Activated naive CD4-positive, alpha-beta T cell treated with anti-CD3 and anti-CD28 coated beads, Interleukin-2, amount 50 U/mL, for 72 hours (primary cell): Measurements from ENCODE around the gene BCAR3. TPM values are rescaled to one million over a fixed set of nuclear protein-coding genes. Genes with fewer than 3 reads are reported as not detected.
"Not testable (repeated sequence)": the region's sequence is repeated elsewhere in the genome, so short reads cannot be mapped to it uniquely, and the experiment has no call there.

Source experiments
- ATAC-seq, 2 donors: fragments of 150-1000 bp; cut with Tn5 transposase; 2 replicates each; pipeline ENCODE4 v1.10.0; 2021; ENCODE audit warnings: mild to moderate bottlenecking in 2 of 2, moderate library complexity in 2 of 2
- DNase-seq, 2 donors: peaks; one replicate each; pipeline ENCODE4 v3.0.0; 2021 to 2022; ENCODE audit warnings: low spot score in 2 of 2
- H3K27ac Mint-ChIP-seq, 2 donors: one replicate each; pipeline ENCODE4 v1.8.0; 2022; ENCODE audit warnings: mild to moderate bottlenecking in 2 of 2, mixed read lengths in 2 of 2
- H3K36me3 Mint-ChIP-seq, 2 donors: one replicate each; pipeline ENCODE4 v1.8.0; 2022; ENCODE audit warnings: mixed read lengths in 2 of 2
- H3K9me3 Mint-ChIP-seq, 2 donors: one replicate each; pipeline ENCODE4 v1.8.0; 2022; ENCODE audit warnings: mixed read lengths in 2 of 2
- total RNA-seq, 2 donors: library from RNA; stranded (reverse); gene quantifications; one replicate each; pipeline ENCODE4 v1.2.3, GENCODE V29; 2022

The BCAR3 gene
- total RNA-seq, 2 donors from 2014 or later, result 0.25 to 0.72 TPM

GRCh38 chr1:93666613-93667384 lies 14.8 kb downstream of the BCAR3 start:
- H3K27ac Mint-ChIP-seq, result no peak overlapping the region
- no peak for ATAC-seq
- H3K9me3 Mint-ChIP-seq, result no peaks in the 10 kb centered on the region
- DNase-seq, result no peak
- H3K36me3 Mint-ChIP-seq, result no peaks in the 10 kb centered on the region

- no peaks in the 10 kb centered on the region for H3K36me3 Mint-ChIP-seq
- no peak overlapping the region for H3K27ac Mint-ChIP-seq
- DNase-seq (no peak), ATAC-seq (no peak)
- no peaks in the 10 kb centered on the region for H3K9me3 Mint-ChIP-seq
These were observed 16.6 kb downstream of the BCAR3 start for GRCh38 chr1:93665015-93665414.

DNA sequence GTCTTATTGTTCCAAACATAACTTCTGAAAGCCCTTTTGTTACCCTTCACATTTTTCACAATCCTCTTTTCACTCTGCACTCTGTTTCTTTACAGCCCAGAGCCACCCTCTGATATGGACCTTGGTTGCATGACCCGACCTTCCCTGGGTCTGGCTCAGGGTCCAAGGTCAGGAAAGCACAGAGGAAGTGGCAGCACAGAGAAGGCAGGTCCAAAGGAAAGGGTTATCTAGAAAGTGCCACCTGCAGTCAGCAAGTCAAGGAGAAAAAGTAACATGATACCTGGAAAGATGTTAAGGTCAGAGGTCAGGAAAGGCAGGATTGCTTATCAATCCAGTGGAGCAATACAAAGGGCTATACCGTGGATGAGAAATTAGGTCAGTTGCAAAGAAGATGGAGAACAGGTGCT lies 18.4 kb downstream of the BCAR3 start:
- ATAC-seq (no peak), DNase-seq (no peak)
- Mint-ChIP-seq H3K27ac (no peak overlapping the region), H3K36me3 (no peaks in the 10 kb centered on the region), H3K9me3 (no peaks in the 10 kb centered on the region)

DNA sequence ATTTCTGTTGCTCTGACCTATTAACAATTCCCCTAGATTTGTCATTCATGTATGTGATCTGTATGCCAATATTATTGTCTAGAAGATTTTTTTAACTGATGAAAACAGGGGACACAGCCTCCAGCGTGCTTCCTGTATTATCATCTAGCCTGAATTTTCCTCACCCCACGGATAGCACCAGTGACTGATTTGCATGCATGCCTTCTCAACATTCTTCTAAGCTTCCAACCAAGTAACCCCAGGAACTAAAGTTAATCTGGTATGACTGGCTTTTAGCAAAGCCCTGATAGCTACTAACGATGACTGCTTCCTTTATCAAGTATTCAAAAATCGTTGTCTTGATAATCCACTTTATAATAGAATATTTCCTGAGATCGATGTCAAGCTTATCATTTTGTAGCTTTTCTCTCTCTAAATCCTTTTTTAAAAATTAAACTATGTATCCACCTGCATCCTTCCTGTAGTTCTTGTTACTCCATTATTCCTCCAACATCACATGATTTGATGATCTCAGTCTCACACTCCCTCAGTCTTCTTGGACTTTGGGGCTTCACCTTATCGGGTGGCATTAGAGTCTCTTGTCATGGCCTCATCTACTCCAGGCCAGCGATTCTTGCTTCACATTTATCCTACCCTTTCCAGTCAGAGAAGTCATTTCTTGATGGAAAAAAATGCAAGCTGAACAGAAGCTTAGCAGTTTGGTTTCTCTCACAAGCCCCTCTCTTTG lies 19.0 kb downstream of the BCAR3 start:
- no peaks in the 10 kb centered on the region for H3K36me3 Mint-ChIP-seq
- ATAC-seq, result no peak
- no peak overlapping the region for H3K27ac Mint-ChIP-seq
- H3K9me3 Mint-ChIP-seq, result no peaks in the 10 kb centered on the region
- DNase-seq, result no peak

GRCh38 chr1:93661829-93662474 lies 19.7 kb downstream of the BCAR3 start:
- Mint-ChIP-seq H3K9me3 (no peaks in the 10 kb centered on the region), H3K27ac (no peak overlapping the region)

DNA sequence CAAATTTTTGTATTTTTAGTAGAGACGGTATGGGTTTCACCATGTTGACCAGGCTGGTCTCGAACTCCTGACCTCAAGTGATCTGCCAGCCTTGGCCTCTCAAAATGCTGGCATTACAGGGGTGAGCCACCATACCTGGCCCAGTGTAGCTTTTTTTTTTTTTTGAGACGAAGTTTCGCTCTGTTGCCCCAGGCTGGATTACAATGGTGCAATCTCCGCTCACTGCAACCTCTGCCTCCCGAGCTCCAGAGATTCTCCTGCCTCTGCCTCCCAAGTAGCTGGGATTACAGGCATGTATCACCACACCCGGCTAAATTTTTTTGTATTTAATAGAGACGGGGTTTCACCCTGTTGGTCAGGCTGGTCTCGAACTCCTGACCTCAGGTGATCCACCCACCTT lies 20.3 kb downstream of the BCAR3 start:
- not testable (repeated sequence) for ATAC-seq, H3K9me3 Mint-ChIP-seq, H3K36me3 Mint-ChIP-seq, H3K27ac Mint-ChIP-seq, DNase-seq

More at GRCh38 chr1:93661829-93662474, 19.7 kb downstream of the BCAR3 start:
- no peaks in the 10 kb centered on the region for H3K36me3 Mint-ChIP-seq
- DNase-seq (no peak), ATAC-seq (no peak)

DNA sequence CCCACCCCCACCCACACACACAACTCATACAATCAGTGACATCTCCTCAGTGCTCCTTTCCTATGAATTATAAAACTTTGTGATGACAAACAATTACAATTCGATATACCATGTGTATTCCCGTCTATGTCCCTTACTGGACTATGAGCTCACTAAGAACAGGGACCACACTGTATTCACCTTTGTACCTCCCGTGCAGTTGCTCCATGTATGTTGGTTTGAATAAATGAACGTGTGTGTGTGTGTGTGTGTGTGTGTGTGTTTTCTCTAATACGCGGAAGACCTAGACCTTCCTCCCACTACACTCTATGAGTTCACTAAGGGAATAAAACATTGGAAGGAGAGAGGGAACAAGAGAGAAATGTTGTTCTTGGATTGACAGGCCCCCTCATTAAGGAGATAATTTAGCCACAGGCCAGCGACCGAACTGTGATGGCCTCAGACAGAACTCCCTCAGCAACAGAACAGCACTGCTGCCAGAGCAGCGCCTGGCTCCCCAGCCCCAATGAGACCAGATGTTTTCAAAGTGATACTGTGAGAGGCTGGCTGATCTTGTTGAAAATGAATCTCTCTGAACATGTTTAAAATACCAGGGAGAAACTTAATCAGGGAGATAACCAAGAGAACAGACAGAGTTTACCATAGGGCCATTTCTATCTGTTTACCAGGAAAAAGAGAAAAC lies 21.7 kb downstream of the BCAR3 start:
- H3K36me3 Mint-ChIP-seq, result no peaks in the 10 kb centered on the region
- ATAC-seq (no peak), DNase-seq (no peak)
- no peaks in the 10 kb centered on the region for H3K9me3 Mint-ChIP-seq
- H3K27ac Mint-ChIP-seq, result no peak overlapping the region

- no peaks in the 10 kb centered on the region for H3K36me3 Mint-ChIP-seq
- no peak overlapping the region for H3K27ac Mint-ChIP-seq
- no peak for DNase-seq
- peak; percentile 45 to 80 for ATAC-seq
- H3K9me3 Mint-ChIP-seq, result no peaks in the 10 kb centered on the region
These were observed 23.4 kb downstream of the BCAR3 start for GRCh38 chr1:93658188-93658587.

- Mint-ChIP-seq H3K27ac (no peak overlapping the region), H3K9me3 (no peaks in the 10 kb centered on the region), H3K36me3 (no peaks in the 10 kb centered on the region)
- ATAC-seq (no peak), DNase-seq (no peak)
These were observed 25.1 kb downstream of the BCAR3 start for GRCh38 chr1:93656491-93656890.

GRCh38 chr1:93653656-93654055 lies 28.0 kb downstream of the BCAR3 start:
- H3K27ac Mint-ChIP-seq, result no peak overlapping the region
- DNase-seq (no peak), ATAC-seq (no peak)
- no peaks in the 10 kb centered on the region for H3K36me3 Mint-ChIP-seq
- H3K9me3 Mint-ChIP-seq, result no peaks in the 10 kb centered on the region

DNA sequence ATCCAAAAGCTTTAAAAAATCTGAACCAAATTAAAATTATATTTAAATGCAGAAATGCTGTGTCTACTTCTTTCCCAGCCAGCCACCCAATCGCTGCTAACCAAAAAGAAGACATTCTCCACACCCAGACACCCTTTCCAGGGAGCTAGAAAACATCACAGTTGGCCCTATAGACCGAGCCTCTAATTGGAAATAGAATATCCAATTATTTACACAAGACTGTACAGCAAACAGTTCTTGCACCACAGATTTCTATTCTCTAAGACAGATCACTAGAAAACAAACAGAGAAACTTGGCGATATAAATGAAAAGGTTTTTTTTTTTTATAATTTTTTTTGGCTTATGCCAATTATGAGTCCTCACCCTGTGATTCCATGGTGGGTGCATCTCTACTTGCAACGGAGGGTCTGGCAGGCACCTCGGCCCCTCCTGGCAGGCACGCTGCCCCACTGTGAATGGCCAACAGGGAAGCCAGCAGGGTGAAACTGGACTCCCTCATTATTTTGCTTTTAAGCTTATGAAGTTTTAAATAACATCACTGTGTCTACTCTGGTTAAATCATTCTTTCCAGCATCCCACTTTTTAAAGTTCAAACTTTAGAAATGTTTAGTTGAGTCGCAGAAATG lies 29.2 kb downstream of the BCAR3 start:
- ATAC-seq, result no peak
- Mint-ChIP-seq H3K36me3 (no peaks in the 10 kb centered on the region), H3K27ac (no peak overlapping the region), H3K9me3 (no peaks in the 10 kb centered on the region)
- no peak for DNase-seq

DNA sequence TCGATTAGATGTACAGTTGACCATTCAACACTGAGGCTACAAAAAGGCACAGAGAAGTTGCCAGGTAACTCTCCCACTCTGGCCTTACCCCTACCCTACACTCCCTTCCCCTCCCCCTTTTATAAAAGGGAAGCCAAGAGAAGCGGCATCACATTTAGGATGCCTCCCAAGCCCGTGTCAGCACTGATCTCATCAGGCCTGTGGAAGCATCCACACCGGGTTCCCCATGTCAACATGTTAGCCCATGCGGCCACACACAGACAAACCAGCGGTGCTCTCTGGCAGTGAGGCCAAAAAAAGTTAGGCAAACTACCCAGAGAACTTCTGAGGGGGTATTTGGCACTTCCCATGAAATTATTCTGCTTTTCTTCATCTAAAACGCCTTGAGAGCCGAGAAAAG lies 29.9 kb downstream of the BCAR3 start:
- no peaks in the 10 kb centered on the region for H3K9me3 Mint-ChIP-seq
- ATAC-seq (no peak), DNase-seq (no peak)
- H3K27ac Mint-ChIP-seq, result no peak overlapping the region
- H3K36me3 Mint-ChIP-seq, result no peaks in the 10 kb centered on the region

GRCh38 chr1:93650159-93650558 lies 31.5 kb downstream of the BCAR3 start:
- not testable (repeated sequence) for H3K36me3 Mint-ChIP-seq, ATAC-seq, DNase-seq, H3K9me3 Mint-ChIP-seq, H3K27ac Mint-ChIP-seq

DNA sequence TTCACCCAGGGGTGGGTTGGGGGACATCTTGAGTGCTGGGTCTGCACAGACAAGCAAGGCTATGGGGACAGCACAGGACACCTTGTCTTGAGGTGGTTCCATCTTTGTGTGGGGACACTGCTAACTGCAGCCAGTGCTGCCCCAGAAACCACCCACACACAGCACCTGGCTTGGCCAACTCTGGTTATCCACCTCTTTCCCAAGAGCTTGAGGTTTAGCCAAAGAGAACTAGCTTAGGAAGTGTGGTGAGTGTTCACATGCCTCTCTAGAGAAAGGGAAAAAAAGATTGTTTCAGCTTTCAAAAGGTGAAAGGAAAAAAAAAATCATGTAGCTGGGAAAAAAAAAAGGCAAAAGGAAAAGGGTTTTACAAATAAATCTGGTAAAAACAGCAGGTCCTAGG lies 32.4 kb downstream of the BCAR3 start:
- H3K36me3 Mint-ChIP-seq, result no peaks in the 10 kb centered on the region
- no peak for DNase-seq
- no peak overlapping the region for H3K27ac Mint-ChIP-seq
- ATAC-seq, result no peak
- no peaks in the 10 kb centered on the region for H3K9me3 Mint-ChIP-seq

GRCh38 chr1:93648656-93649055 lies 33.0 kb downstream of the BCAR3 start:
- Mint-ChIP-seq H3K9me3 (no peaks in the 10 kb centered on the region), H3K36me3 (no peaks in the 10 kb centered on the region), H3K27ac (no peak overlapping the region)
- DNase-seq (no peak), ATAC-seq (no peak)

GRCh38 chr1:93641527-93641926 lies 40.1 kb downstream of the BCAR3 start:
- Mint-ChIP-seq H3K9me3 (no peaks in the 10 kb centered on the region), H3K27ac (no peak overlapping the region), H3K36me3 (no peaks in the 10 kb centered on the region)
- ATAC-seq (no peak), DNase-seq (no peak)
